Mesendoderm (in vitro differentiated cells): ENCODE results near the gene TRIM50.
A peak's percentile ranks its signal among the peaks of the same experiment; 100 is the strongest.
"Not testable (repeated sequence)": the region's sequence is repeated elsewhere in the genome, so short reads cannot be mapped to it uniquely, and the experiment has no call there.

Experiments used
- DNase-seq: peaks from one replicate; pipeline ENCODE4 v3.0.0; 2013
- H2AK5ac ChIP-seq: 2 replicates; pipeline ENCODE4 v1.6.1; 2013; ENCODE audit warnings: low read length, inconsistent platforms
- H2BK120ac ChIP-seq: 2 replicates; pipeline ENCODE4 v1.6.1; 2013; ENCODE audit warnings: low read depth, mild to moderate bottlenecking, low read length, moderate library complexity, mixed read lengths
- H2BK15ac ChIP-seq: replicated peaks from 2 replicates; pipeline ENCODE4 v1.6.1; 2013; ENCODE audit warnings: low read depth, mild to moderate bottlenecking, moderate library complexity
- H2BK5ac ChIP-seq: 2 replicates; pipeline ENCODE4 v1.6.1; 2013; ENCODE audit warnings: low read length, inconsistent platforms
- H3K18ac ChIP-seq: 2 replicates; pipeline ENCODE4 v1.6.1; 2013; ENCODE audit warnings: mild to moderate bottlenecking, low read length, mixed read lengths
- H3K23ac ChIP-seq: one replicate; pipeline ENCODE4 v1.6.1; 2013; ENCODE audit warnings: low read length
- H3K27ac ChIP-seq: 2 replicates; pipeline ENCODE4 v1.5.1; 2013; ENCODE audit warnings: low read depth, mild to moderate bottlenecking, inconsistent platforms, low read length, moderate library complexity
- H3K27me3 ChIP-seq: 2 replicates; pipeline ENCODE4 v1.6.1; 2013; ENCODE audit warnings: low read length, control low read depth, mild to moderate bottlenecking, inconsistent platforms; ENCODE audit not compliant: insufficient read depth, poor library complexity
- H3K36me3 ChIP-seq: 2 replicates; pipeline ENCODE4 v1.6.1; 2013; ENCODE audit warnings: low read length, inconsistent platforms; ENCODE audit not compliant: control insufficient read depth, insufficient read depth
- H3K4ac ChIP-seq: one replicate; pipeline ENCODE4 v1.6.1; 2013; ENCODE audit warnings: low read depth, mild to moderate bottlenecking, low read length, moderate library complexity
- H3K4me1 ChIP-seq: 2 replicates; pipeline ENCODE4 v1.6.1; 2013; ENCODE audit warnings: low read depth, low read length, inconsistent platforms; ENCODE audit not compliant: control insufficient read depth
- H3K4me2 ChIP-seq: 2 replicates; pipeline ENCODE4 v1.6.1; 2013; ENCODE audit warnings: low read length
- H3K4me3 ChIP-seq: 2 replicates; pipeline ENCODE4 v1.5.1; 2013; ENCODE audit warnings: mild to moderate bottlenecking, low read length
- H3K56ac ChIP-seq: one replicate; pipeline ENCODE4 v1.6.1; 2013; ENCODE audit warnings: low read length
- H3K79me1 ChIP-seq: 2 replicates; pipeline ENCODE4 v1.6.1; 2013; ENCODE audit warnings: low read length, inconsistent platforms
- H3K79me2 ChIP-seq: 2 replicates; pipeline ENCODE4 v1.6.1; 2013; ENCODE audit warnings: mild to moderate bottlenecking, low read length; ENCODE audit not compliant: control insufficient read depth, insufficient read depth
- H3K9ac ChIP-seq: 2 replicates; pipeline ENCODE4 v1.6.1; 2013; ENCODE audit warnings: low read length, inconsistent platforms
- H4K5ac ChIP-seq: one replicate; pipeline ENCODE4 v1.6.1; 2013; ENCODE audit warnings: low read length
- H4K8ac ChIP-seq: one replicate; pipeline ENCODE4 v1.6.1; 2013; ENCODE audit warnings: low read depth, mild to moderate bottlenecking, control low read depth, low read length, moderate library complexity
- WGBS: extraction: QIAGEN DNeasy Blood & Tissue Kit; methylation state at CpG from one replicate; pipeline ENCODE4 v1.1.7; 2013; ENCODE audit warnings: low lambda C conversion rate, missing lambda C conversion rate; ENCODE audit not compliant: insufficient coverage; ENCODE audit errors: extremely low coverage; 5-methylcytosine and 5-hydroxymethylcytosine counted together

TRIM50 gene

GRCh38 chr7:73308665-73309214, 19.1 kb downstream of the TRIM50 start, which contains the start of gene NSUN5:
Gene NSUN5 (minus strand): TSS chr7:73308826. CDS start chr7:73308790, 36 bp downstream.
- Histone ChIP-seq H3K9ac (peak within 1 kb of the TSS; percentile 81), H2AK5ac (no peak within 1 kb of the TSS), H3K4me2 (peak within 1 kb of the TSS; percentile 82), H3K4ac (peak within 1 kb of the TSS; percentile 63), H3K36me3 (peaks cover 2% of the 10 kb centered on the region), H3K79me2 (peaks cover 16% of the 10 kb centered on the region), H3K27ac (no peak within 1 kb of the TSS), H3K23ac (no peak within 1 kb of the TSS), H4K8ac (no peak within 1 kb of the TSS), H2BK120ac (no peak within 1 kb of the TSS), H3K56ac (peak within 1 kb of the TSS; percentile 92), H2BK5ac (no peak within 1 kb of the TSS), H3K79me1 (peaks cover 8% of the 10 kb centered on the region), H3K4me1 (no peaks in the 10 kb centered on the region), H3K18ac (no peak within 1 kb of the TSS), H3K4me3 (peak within 1 kb of the TSS; percentile 72), H2BK15ac (no peak within 1 kb of the TSS), H3K27me3 (no peaks in the 10 kb centered on the region), H4K5ac (peak within 1 kb of the TSS; percentile 23)
- DNase-seq: peak; percentile 94
- no CpG with 5 or more reads among the region's 40 CpGs for WGBS

- WGBS: no CpG with 5 or more reads among the region's 43 CpGs
- no peak overlapping the region for H2BK15ac ChIP-seq
Measured at GRCh38 chr7:73308074-73308664, 19.7 kb downstream of the TRIM50 start.

GRCh38 chr7:73307436-73307835, 20.4 kb downstream of the TRIM50 start:
- H2BK120ac ChIP-seq: no peak overlapping the region
- peak overlapping the region; percentile 64 for H3K56ac ChIP-seq
- H3K9ac ChIP-seq: peak overlapping the region; percentile 81
- H3K36me3 ChIP-seq: peaks cover 2% of the 10 kb centered on the region
- H3K4ac ChIP-seq: no peak overlapping the region
- no peak overlapping the region for H2BK5ac ChIP-seq
- H3K27me3 ChIP-seq: no peaks in the 10 kb centered on the region
- no peak overlapping the region for H2BK15ac ChIP-seq
- peaks cover 8% of the 10 kb centered on the region for H3K79me1 ChIP-seq
- H3K4me3 ChIP-seq: no peak overlapping the region
- no peak overlapping the region for H2AK5ac ChIP-seq
- H3K4me2 ChIP-seq: peak overlapping the region; percentile 82
- DNase-seq: no peak
- H3K4me1 ChIP-seq: no peaks in the 10 kb centered on the region
- no peak overlapping the region for H3K18ac ChIP-seq
- no CpG with 5 or more reads among the region's 13 CpGs for WGBS
- no peak overlapping the region for H3K23ac ChIP-seq
- H3K79me2 ChIP-seq: peaks cover 16% of the 10 kb centered on the region
- no peak overlapping the region for H4K8ac ChIP-seq
- no peak overlapping the region for H3K27ac ChIP-seq
- no peak overlapping the region for H4K5ac ChIP-seq

More at GRCh38 chr7:73308074-73308664, 19.7 kb downstream of the TRIM50 start:
- Histone ChIP-seq H2BK120ac (no peak overlapping the region), H3K4me1 (no peaks in the 10 kb centered on the region), H2AK5ac (no peak overlapping the region), H3K56ac (peak overlapping the region; percentile 92), H3K23ac (no peak overlapping the region), H3K9ac (peak overlapping the region; percentile 81), H3K79me2 (peaks cover 16% of the 10 kb centered on the region), H4K8ac (no peak overlapping the region), H4K5ac (no peak overlapping the region), H3K27me3 (no peaks in the 10 kb centered on the region), H3K18ac (no peak overlapping the region), H3K27ac (no peak overlapping the region), H2BK5ac (no peak overlapping the region), H3K4me3 (peak overlapping the region; percentile 72), H3K79me1 (peaks cover 8% of the 10 kb centered on the region), H3K4me2 (peak overlapping the region; percentile 82), H3K4ac (peak overlapping the region; percentile 63), H3K36me3 (peaks cover 2% of the 10 kb centered on the region)
- DNase-seq: peak; percentile 22

GRCh38 chr7:73304612-73305387, 23.1 kb downstream of the TRIM50 start:
- H3K79me2 ChIP-seq: peaks cover 16% of the 10 kb centered on the region
- not testable (repeated sequence) for H3K4me1 ChIP-seq, H3K27ac ChIP-seq, H3K56ac ChIP-seq, H4K5ac ChIP-seq, H3K18ac ChIP-seq, H4K8ac ChIP-seq, H3K4me3 ChIP-seq, H3K23ac ChIP-seq, H3K4ac ChIP-seq, DNase-seq, H2AK5ac ChIP-seq, H2BK5ac ChIP-seq, H3K36me3 ChIP-seq, H3K79me1 ChIP-seq, H3K4me2 ChIP-seq, H3K9ac ChIP-seq, H2BK120ac ChIP-seq, H2BK15ac ChIP-seq, H3K27me3 ChIP-seq
- WGBS: no CpG with 5 or more reads among the region's 15 CpGs

GRCh38 chr7:73304071-73304470, 23.8 kb downstream of the TRIM50 start:
- peaks cover 16% of the 10 kb centered on the region for H3K79me2 ChIP-seq
- H3K27me3 ChIP-seq: no peaks in the 10 kb centered on the region
- no peak overlapping the region for H2BK120ac ChIP-seq
- H3K27ac ChIP-seq: no peak overlapping the region
- WGBS: no CpG with 5 or more reads among the region's 14 CpGs
- no peak overlapping the region for H3K4me3 ChIP-seq
- H3K4me2 ChIP-seq: no peak overlapping the region
- H2BK15ac ChIP-seq: no peak overlapping the region
- H3K18ac ChIP-seq: no peak overlapping the region
- no peak overlapping the region for H3K9ac ChIP-seq
- DNase-seq: no peak
- H2BK5ac ChIP-seq: no peak overlapping the region
- H3K79me1 ChIP-seq: peaks cover 8% of the 10 kb centered on the region
- H4K5ac ChIP-seq: no peak overlapping the region
- no peaks in the 10 kb centered on the region for H3K4me1 ChIP-seq
- H2AK5ac ChIP-seq: no peak overlapping the region
- no peak overlapping the region for H4K8ac ChIP-seq
- H3K56ac ChIP-seq: no peak overlapping the region
- peaks cover 2% of the 10 kb centered on the region for H3K36me3 ChIP-seq
- H3K4ac ChIP-seq: no peak overlapping the region
- H3K23ac ChIP-seq: no peak overlapping the region
